ENCODE results near the gene TMEM266. TPM values are rescaled to one million over a fixed set of nuclear protein-coding genes. Genes with fewer than 3 reads are reported as not detected.
A peak's percentile ranks its signal among the peaks of the same experiment; 100 is the strongest.

TMEM266 gene
- total RNA-seq, 4 donors from 2014 or later = 0.19 to 0.72 (median 0.38) TPM; not detected in 1

- no peak for TF ChIP-seq CTCF (IDR thresholded peaks at IDR 0.05)
- no peak for DNase-seq (ENCODE audit: low spot score)
- ATAC-seq (ENCODE audit: low FRiP score) = no peak
Measured at GRCh38 chr15:76127880-76128279, 68.1 kb downstream of the TMEM266 start.

- no peak for ATAC-seq (ENCODE audit: low FRiP score)
- DNase-seq (ENCODE audit: low spot score) = no peak
- no peak for TF ChIP-seq CTCF (IDR thresholded peaks at IDR 0.05)
Measured at GRCh38 chr15:76134537-76134936, 74.8 kb downstream of the TMEM266 start.

- no peak for TF ChIP-seq CTCF (IDR thresholded peaks at IDR 0.05)
- no peak for ATAC-seq (ENCODE audit: low FRiP score)
- no peak for DNase-seq (ENCODE audit: low spot score)
Measured at GRCh38 chr15:76135516-76135915, 75.7 kb downstream of the TMEM266 start.

GRCh38 chr15:76138436-76138835 lies 78.7 kb downstream of the TMEM266 start:
- ATAC-seq (ENCODE audit: low FRiP score) (no peak), DNase-seq (ENCODE audit: low spot score) (no peak)
- TF ChIP-seq CTCF (IDR thresholded peaks at IDR 0.05) = no peak

GRCh38 chr15:76139368-76140073 lies 79.7 kb downstream of the TMEM266 start:
- TF ChIP-seq CTCF (IDR thresholded peaks at IDR 0.05) = peak in 2 of 3 donors; percentile 71 to 78
- ATAC-seq (ENCODE audit: low FRiP score) (peak; percentile 70), DNase-seq (ENCODE audit: low spot score) (peak; percentile 90)

- no peak for DNase-seq (ENCODE audit: low spot score)
- no peak for ATAC-seq (ENCODE audit: low FRiP score)
- no peak for TF ChIP-seq CTCF (IDR thresholded peaks at IDR 0.05)
Measured at GRCh38 chr15:76140074-76140464, 80.3 kb downstream of the TMEM266 start.

GRCh38 chr15:76146812-76147211 lies 87.0 kb downstream of the TMEM266 start:
- ATAC-seq (ENCODE audit: low FRiP score) (no peak), DNase-seq (ENCODE audit: low spot score) (no peak)
- TF ChIP-seq CTCF (IDR thresholded peaks at IDR 0.05) = no peak

Data from omental fat pad (tissue), 4 donors.